ENCODE results near the gene PIK3AP1.
A peak's percentile ranks its signal among the peaks of the same experiment; 100 is the strongest.

The PIK3AP1 gene

DNA sequence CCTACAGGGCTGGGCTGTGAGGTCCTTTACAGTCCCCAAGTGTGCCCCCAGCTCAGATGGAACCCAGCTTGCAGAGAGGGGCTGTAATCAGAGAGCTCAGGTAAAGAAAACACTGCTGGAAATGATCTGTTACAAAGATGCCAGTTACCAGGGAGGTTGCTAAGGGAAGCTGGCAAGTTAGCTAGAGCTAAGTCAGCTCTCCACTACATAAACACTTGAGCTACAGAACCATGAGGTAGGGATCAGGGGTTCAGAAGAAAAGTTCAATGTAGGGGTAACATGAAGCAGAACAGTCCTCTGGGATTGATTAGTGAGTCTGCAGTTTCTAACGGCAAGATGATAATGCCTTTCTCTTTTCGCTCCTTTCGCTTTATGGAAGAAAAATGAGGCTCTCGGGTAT lies 80.4 kb downstream of the PIK3AP1 start:
- no peak for DNase-seq (ENCODE audit: low read depth in 1 of 2, low spot score in 1 of 2)
- no peak for TF ChIP-seq JUND (IDR thresholded peaks at IDR 0.05; ENCODE audit: low read depth)
- in situ Hi-C loops (cut with HindIII; ENCODE audit: low pct_unique_long_range_greater_than_20kb, low sequenced_read_pairs), result no loop called here

DNA sequence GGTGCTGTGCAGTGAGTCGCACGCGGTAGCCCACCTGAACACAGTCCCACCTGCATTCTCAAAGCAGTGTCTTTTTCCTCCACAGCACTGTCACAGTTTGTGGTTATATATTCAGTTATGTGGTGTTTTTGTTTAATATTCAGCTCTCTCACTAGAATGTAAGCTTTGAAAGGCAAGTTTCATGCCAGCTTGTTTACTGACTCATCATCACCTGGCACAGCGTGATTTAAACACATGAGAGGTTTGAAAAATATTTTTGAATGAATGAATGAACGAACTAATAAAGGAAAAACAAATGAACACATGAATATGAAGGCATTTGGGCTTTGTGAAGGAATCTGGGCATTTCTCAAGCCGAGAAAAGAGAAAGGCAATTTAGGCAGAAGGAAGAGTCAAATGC lies 81.6 kb downstream of the PIK3AP1 start:
- no peak for TF ChIP-seq JUND (IDR thresholded peaks at IDR 0.05; ENCODE audit: low read depth)
- no peak for DNase-seq (ENCODE audit: low read depth in 1 of 2, low spot score in 1 of 2)
- in situ Hi-C loops (cut with HindIII; ENCODE audit: low pct_unique_long_range_greater_than_20kb, low sequenced_read_pairs), result no loop called here

DNA sequence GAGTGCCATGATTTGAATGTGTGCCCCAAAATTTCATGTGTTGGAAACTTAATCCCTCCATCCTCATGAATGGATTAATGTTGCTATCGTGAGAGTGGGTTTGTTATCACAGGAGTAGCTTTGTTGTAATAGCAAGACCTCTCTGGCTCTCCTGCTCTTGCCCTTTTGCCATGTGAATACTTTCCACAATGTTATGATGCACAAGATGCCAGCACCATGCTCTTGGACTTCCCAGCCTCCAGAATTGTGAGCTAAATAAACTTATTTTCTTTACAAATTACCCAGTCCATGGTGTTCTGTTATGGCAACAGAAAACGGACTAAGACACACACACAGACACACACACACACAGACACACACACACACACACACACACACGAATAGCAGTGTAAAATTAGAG lies 82.2 kb downstream of the PIK3AP1 start:
- no peak for DNase-seq (ENCODE audit: low read depth in 1 of 2, low spot score in 1 of 2)
- TF ChIP-seq JUND (IDR thresholded peaks at IDR 0.05; ENCODE audit: low read depth), result no peak
- in situ Hi-C loops (cut with HindIII; ENCODE audit: low pct_unique_long_range_greater_than_20kb, low sequenced_read_pairs), result no loop called here

DNA sequence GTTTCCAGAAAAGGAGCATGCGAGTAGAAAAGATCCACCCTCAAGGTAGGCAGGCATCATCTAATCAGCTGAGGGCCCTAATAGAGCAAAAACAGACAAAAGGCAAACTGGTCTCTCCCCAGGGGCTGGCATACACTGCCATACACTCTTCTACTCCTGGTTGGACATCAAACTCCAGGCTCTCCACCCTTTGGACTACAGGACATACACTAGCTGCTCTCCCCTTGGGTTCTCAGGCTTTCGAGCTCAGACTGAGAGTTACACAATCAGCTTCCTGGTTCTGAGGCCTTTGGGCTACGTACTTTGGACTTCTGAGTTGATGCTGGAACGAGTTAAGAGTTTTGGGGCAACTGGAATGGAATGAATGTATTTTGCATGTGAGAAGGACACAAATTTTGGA lies 82.6 kb downstream of the PIK3AP1 start:
- in situ Hi-C loops (cut with HindIII; ENCODE audit: low pct_unique_long_range_greater_than_20kb, low sequenced_read_pairs), result no loop called here
- peak in 1 of 2 experiments; percentile 65 for DNase-seq (ENCODE audit: low read depth in 1 of 2, low spot score in 1 of 2)
- TF ChIP-seq JUND (IDR thresholded peaks at IDR 0.05; ENCODE audit: low read depth), result no peak

DNA sequence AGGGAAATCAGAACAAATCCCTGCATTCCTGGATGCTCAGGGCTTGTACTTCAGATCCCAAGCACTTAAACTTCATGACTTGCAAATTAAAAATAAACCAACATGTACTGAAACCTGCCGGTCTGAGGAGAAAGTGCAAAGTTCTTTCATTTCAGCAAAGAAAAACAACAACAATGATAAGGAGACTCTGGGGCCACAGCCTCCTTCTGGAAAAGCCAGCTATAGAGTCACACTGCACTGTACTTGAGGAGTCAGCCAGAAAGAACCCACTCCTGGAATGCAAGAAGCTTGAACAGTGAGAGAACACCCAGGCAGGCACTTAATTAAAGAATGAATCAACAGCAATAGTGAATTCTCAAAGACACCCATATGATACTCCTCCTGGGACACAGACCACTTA lies 83.8 kb downstream of the PIK3AP1 start:
- DNase-seq (ENCODE audit: low read depth in 1 of 2, low spot score in 1 of 2), result no peak
- in situ Hi-C loops (cut with HindIII; ENCODE audit: low pct_unique_long_range_greater_than_20kb, low sequenced_read_pairs), result no loop called here
- TF ChIP-seq JUND (IDR thresholded peaks at IDR 0.05; ENCODE audit: low read depth), result no peak

DNA sequence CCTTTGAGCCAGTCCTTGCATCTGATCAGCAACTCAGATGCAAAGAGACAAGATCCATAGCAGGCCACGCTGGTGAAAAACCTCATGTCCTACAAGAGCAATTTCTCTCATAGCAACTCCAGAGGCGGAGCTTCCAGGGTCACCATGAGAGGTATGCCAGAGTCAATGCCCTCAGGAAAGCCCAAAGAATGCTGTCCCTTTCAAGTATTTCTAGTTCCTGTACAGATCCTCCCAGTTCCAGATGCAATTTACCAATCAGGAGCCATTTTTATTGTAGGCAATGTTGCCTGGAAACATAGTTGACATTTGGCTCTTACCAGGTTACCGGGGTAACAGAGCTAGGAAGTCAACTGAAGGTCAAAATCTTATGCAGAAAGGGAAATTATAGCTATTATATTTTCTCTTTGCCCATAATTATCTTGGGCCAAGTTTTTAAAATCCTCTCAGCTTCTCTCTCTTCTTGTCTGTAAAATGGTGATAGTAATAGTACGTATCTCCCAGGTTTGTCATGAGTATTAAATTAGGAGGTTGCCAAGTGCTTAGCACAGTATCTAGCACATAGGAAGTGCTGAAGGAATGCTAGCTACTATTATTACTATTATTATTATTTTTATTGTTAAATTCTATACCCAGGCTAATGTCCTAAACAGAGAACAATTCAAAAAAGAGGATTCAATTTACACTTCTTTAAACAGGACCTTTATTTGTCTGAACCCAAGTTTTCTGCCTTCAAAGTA lies 87.2 kb downstream of the PIK3AP1 start:
- DNase-seq (ENCODE audit: low read depth in 1 of 2, low spot score in 1 of 2), result peak; percentile 77 to 99
- TF ChIP-seq JUND (IDR thresholded peaks at IDR 0.05; ENCODE audit: low read depth), result peak; percentile 47; the same call in 1 of the 2 replicates
- in situ Hi-C loops (cut with HindIII; ENCODE audit: low pct_unique_long_range_greater_than_20kb, low sequenced_read_pairs), result no loop called here

DNA sequence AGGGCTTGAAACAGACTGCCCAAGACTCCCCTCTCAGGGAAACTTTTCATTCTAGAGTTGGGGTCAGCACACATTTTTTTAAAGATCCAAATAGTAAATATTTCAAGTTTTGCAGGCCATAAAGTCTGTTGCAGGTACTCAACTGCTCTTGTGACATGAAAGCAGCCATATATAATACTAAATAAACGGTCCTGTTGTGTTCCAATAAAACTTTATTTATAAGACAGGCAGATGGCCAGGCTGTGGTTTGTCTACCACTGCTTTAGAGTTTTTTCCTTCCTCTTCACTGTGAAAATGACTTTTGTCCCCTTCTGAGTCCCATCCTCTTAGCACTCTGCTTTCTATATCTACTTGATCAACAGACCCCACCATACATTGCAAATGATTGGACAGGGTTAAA lies 93.0 kb downstream of the PIK3AP1 start:
- TF ChIP-seq JUND (IDR thresholded peaks at IDR 0.05; ENCODE audit: low read depth), result no peak
- in situ Hi-C loops (cut with HindIII; ENCODE audit: low pct_unique_long_range_greater_than_20kb, low sequenced_read_pairs), result no loop called here
- DNase-seq (ENCODE audit: low read depth in 1 of 2, low spot score in 1 of 2), result no peak

DNA sequence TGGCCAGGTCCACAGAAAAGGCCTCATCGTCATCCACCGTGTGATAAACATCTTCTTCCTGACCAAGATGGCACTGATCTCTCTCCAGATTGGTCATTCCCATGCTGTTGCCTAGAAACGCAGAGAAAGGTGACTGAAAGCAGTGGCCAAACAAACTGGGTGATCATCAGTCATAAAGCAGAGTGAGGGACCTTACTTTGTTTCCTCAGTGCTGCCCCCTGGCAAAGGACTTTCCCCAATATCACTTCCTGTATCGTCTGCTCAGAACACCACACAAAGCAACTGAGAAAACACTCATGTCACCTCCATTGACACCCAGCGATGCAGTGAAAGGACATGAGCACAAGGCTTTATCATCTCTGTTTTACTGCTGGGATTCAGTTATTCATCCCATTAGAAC lies 93.5 kb downstream of the PIK3AP1 start:
- no peak for DNase-seq (ENCODE audit: low read depth in 1 of 2, low spot score in 1 of 2)
- TF ChIP-seq JUND (IDR thresholded peaks at IDR 0.05; ENCODE audit: low read depth), result no peak
- in situ Hi-C loops (cut with HindIII; ENCODE audit: low pct_unique_long_range_greater_than_20kb, low sequenced_read_pairs), result no loop called here

DNA sequence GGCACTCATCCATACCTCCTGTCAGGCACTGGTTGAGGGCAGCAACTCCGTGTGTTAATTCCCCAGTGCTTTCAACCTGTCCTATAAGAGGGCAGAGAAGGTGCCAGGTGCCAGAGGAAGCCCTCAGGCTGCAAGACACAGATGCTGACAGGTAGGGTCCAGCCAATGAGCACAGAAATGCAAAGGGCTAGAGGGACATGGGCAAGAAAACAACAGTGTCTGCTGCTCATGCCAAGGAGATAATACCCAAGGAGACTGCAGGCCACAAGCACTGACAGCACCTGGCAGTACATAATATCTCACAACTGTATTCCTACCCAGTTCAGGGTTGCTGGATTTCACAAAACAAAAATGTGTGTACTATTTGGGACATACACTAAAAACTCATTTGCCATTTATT lies 95.1 kb downstream of the PIK3AP1 start:
- no peak for DNase-seq (ENCODE audit: low read depth in 1 of 2, low spot score in 1 of 2)
- in situ Hi-C loops (cut with HindIII; ENCODE audit: low pct_unique_long_range_greater_than_20kb, low sequenced_read_pairs), result no loop called here
- no peak for TF ChIP-seq JUND (IDR thresholded peaks at IDR 0.05; ENCODE audit: low read depth)

DNA sequence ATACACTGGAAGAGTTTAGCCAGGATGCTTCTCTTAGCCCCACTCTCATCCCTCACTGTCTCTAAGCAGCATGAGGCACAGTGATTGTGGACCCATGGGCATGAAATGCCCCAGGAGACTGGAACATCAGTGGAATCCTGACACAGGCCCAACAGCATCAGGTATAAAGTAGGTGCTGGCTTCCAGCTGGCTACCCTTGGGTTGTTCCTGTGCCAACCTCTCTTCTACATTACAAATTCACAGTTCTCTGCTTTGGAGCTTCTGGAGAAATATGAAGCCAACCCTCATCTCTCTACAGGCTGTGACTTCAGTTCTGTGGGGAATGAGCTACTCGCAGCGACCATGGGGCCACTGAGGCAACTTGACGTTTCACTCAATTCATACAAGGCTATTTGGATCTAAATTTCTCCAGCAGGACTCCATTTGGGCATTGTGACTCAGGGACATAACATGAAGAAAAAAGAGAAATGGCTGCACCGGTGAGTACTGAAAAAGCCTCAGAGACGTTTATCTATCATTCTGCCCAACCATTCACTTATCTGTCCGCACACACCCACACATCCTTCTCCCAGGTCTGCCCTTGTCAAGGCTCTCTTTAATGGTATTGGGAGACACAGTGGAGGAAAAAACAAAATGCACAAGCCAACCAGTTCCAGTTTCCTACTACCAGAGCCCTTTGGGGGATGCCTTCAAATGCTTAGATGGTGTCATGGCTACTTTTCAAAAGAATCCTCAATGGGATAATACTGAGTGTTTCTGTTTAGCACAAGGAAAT lies 98.1 kb downstream of the PIK3AP1 start:
- in situ Hi-C loops (cut with HindIII; ENCODE audit: low pct_unique_long_range_greater_than_20kb, low sequenced_read_pairs), result no loop called here
- TF ChIP-seq JUND (IDR thresholded peaks at IDR 0.05; ENCODE audit: low read depth), result no peak
- DNase-seq (ENCODE audit: low read depth in 1 of 2, low spot score in 1 of 2), result no peak

DNA sequence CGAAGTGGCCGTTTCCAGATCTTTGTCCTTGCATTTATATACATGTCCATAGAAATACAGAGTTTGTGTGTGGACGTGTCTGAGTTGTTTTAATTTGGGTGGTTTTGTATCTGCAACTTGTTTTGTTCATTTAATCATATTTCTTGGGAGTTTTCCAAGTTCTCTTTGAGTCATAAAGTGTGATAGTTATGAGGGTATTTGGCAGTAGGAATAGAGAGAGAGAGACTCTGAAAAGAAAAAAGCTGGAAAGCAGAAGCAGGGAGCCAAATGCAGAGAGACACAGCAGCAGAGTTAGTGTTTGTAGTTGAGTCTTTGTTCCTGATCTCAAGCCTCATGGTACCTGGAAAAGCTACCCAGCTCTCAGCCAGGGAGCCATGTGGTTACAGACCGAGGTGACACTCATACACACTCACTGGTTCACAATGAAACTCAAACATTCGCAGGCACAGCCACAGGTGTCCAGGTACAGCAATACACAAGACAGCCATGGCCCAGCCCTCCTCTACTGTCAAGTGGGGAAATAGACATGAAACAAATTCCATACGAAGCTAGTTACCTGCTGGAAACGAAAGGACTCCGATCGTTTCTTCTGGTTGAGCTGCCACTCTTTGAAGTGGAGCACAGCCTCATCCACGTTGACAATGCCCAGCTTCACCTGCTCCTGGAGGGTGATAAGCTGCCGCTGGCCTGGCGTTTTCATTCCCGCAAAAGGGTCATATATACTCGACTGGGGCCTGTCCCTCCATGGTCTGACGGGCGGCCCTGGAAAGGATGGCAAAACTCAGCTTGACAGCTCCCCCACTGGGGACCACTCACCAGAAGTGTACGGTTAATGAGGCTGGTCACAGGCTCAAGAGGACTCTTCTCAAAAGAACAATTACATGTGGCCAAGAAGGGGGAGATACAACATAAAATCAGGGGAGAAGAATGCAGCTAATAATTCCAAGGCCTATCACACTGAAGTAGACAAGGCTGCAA lies 100.2 kb downstream of the PIK3AP1 start:
- TF ChIP-seq JUND (IDR thresholded peaks at IDR 0.05; ENCODE audit: low read depth), result no peak
- no peak for DNase-seq (ENCODE audit: low read depth in 1 of 2, low spot score in 1 of 2)
- in situ Hi-C loops (cut with HindIII; ENCODE audit: low pct_unique_long_range_greater_than_20kb, low sequenced_read_pairs), result no loop called here

DNA sequence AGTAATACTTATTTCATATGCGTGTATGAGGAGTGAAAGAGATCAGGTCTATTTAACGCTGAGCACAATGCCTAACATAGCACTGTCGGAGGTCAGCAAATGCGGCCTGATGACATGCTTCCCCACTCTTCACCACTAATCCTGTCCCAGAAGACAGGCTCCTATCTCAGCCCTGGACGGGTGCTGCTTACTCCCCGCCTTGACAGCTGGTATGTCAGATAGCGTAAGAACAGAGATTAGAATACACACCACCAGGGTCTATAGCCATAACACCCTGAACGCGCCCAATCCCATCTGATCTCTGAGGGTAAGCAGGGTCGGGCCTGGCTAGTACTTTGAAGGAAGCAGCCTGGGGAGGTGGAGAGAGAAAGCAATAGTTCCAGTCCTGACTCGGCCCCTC lies 101.2 kb downstream of the PIK3AP1 start:
- in situ Hi-C loops (cut with HindIII; ENCODE audit: low pct_unique_long_range_greater_than_20kb, low sequenced_read_pairs), result no loop called here
- no peak for DNase-seq (ENCODE audit: low read depth in 1 of 2, low spot score in 1 of 2)

More for the DNA sequence above, 101.2 kb downstream of the PIK3AP1 start:
- TF ChIP-seq JUND (IDR thresholded peaks at IDR 0.05; ENCODE audit: low read depth), result no peak
